Limb (tissue), 2 donors: Measurements from ENCODE around the gene CHRM2.
A peak's percentile ranks its signal among the peaks of the same experiment; 100 is the strongest.
"Not testable (repeated sequence)": the region's sequence is repeated elsewhere in the genome, so short reads cannot be mapped to it uniquely, and the experiment has no call there.

Source experiments
- DNase-seq, 2 donors: peaks; one replicate each; pipeline ENCODE4 v3.0.0-alpha.2; 2016; ENCODE audit errors: extremely low spot score in 2 of 2

Gene CHRM2

GRCh38 chr7:136868496-136869000, at the start of gene CHRM2:
CHRM2 (plus strand) TSS chr7:136868652; CDS start chr7:137014866, 146,214 bp downstream.
- peak in 1 of 2 donors; percentile 65 for DNase-seq

GRCh38 chr7:136831398-136831797, 37.1 kb upstream of the CHRM2 start:
- not testable (repeated sequence) for DNase-seq

DNA sequence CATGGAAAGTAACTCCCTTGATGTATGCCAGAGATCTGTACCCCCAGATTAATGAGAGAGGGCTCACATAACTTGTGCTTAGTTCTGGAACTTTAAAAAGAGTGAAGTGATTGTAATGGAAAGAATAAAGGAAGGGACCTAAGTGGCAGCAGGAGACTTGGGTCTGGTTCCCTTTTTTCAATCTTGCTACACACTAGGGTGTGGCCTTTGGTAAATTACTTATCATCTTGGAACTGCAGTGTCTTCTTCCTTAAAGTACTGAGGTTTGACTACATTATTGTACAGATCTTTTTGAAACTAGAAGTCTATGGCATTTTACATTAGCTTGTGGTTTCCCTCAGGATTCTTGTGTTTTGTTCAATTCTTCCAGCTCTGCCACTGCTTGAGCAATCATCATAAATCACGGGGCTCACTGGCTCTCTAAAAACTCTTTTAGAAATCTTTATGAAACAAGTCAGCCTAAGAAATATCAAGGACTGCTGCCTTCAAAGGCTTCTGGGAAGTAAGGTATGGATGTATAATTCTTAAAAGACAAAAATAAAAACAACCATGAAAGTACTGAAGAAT, 22.5 kb upstream of the CHRM2 start:
- no peak for DNase-seq

DNA sequence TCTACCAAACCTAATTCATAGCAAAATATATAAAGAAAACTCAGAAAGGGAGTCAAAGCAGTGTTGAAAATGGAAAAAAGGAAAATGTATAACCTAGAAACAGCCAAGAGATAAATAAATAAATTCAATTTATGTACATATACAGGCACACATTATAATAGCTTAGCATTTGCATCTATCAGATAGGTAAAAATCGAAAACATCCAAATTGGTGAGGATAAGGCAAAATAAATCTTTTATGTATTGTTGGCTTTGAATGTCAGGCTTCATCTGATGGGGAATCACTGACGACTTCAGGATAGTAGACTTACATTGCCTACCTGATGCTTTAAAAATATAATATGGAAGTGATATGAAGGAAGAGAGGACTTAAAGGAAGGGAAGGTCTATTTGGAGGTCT, 20.6 kb upstream of the CHRM2 start:
- DNase-seq, result no peak

- no peak for DNase-seq
Observed at GRCh38 chr7:136853654-136854053, 14.8 kb upstream of the CHRM2 start.

DNA sequence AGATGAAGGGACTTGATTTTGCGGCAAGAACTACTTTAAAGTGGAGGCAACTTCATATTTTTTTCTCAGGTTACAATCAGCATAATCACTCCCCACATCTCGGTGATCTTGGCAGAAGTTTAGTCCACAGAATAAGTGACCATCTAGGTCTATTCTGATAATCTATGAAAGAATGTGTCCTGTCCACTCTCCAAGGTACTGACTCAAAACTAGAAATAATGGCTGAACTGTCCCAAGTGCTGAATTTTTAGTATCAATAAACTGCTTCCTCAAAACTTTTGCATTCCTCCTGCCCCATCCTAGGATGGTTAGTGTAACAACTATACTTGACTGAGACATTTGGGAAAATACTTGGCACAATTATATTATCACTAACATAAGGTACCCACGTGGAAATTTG, 10.9 kb upstream of the CHRM2 start:
- DNase-seq, result peak in 1 of 2 donors; percentile 33

- DNase-seq, result no peak
Observed at GRCh38 chr7:136859803-136860202, 8.6 kb upstream of the CHRM2 start.

GRCh38 chr7:136865236-136865635, 3.2 kb upstream of the CHRM2 start:
- no peak for DNase-seq

DNA sequence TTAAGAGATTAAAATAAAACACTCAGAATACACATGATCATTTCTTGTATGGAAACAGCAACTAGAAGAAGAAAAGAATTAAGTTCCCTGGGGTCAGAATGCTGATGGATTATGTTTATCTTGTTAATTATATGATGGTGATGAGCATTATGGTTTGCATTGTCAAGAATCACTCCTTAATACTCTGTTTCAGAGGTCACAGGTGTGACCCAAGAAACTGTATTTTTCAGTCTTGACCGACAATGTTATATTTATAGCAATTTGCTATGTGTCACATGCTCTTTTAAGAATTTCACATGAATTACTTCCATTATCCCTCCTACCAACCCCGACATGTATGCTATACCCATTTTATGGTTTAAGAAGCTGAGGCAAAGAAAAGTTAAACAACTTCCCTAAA, 2.7 kb upstream of the CHRM2 start:
- no peak for DNase-seq

DNA sequence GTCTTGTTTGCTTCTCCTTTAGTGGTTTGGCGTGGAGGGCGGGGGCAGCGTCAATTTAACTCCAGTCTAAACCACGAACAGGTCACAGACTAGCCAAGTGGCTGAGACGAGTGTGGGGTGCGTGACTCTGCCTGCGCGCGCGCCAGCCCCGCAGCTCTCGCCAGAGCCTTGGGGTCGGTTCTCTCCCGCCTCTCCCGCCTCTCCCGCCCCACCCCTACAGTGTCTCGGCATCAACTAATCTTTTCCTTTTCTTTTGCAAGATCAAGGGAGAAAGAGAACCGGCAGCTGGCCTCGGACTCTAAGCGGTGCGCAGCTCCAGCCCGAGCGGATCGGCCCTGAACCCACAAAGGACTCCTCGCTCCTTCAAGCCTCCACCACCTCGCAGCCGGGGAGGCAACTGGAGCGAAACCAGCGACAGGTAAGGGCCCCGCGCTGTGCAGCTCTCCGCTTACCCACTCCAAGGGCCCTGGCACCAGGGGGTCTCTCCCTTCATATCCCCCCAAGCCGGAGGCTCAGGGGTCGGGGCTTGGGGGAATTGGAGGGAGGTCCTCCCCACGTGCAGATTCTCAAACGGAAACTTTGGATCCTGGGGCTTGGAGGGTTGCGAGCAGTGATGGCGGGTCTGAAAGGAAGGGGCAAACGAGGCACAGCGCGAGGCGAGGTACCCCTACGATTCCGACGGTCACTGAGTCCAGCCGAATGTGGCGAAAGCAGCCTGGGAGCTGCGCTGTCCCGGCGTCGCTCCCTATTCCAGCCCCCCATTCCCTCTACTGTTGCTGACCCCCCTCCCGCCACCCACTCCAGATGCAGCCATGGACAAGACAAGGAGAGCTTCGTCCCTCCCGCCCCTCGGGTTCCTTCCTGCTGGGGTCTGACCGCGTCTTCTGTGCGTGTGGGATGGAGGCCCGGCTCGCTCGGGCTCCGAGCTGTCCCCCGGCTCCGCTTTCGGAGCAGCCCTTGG, 829 bp downstream of the CHRM2 start:
- DNase-seq, result peak in 1 of 2 donors; percentile 52

- peak in 1 of 2 donors; percentile 45 for DNase-seq
Observed at GRCh38 chr7:136869991-136870865, 1.8 kb downstream of the CHRM2 start.

GRCh38 chr7:136870866-136871487, 2.5 kb downstream of the CHRM2 start:
- DNase-seq, result peak in 1 of 2 donors; percentile 49

DNA sequence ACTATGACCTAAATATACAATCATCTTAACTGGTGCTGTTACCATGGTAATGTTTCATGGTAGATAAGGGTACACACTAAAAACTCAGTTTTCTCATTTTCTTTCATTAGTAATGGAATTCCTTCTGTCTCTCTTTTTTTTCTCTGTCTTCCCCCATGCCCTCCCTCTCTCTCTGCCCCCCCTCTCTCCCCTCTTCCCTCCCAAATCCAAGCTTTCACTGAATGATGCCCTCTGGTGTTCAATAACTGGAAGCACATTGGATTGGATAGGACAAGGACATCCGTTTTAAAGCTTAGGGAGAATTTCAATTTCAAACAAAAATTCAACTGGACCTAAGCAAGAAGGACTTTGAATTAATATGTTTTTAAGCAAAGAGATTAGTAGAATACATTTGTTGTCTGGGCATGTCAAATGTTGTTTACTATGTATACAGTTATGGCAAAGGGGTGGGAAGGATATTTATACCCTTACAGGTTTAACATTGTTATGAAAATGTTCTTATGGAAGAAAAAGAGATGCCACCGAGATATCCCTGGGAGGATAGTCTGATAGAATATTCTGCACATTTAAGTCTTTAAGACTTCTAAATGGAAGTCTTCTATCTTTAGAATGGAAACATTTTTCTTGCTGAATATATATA, 6.1 kb downstream of the CHRM2 start:
- no peak for DNase-seq

- DNase-seq, result no peak
Observed at GRCh38 chr7:136877509-136877908, 9.1 kb downstream of the CHRM2 start.

DNA sequence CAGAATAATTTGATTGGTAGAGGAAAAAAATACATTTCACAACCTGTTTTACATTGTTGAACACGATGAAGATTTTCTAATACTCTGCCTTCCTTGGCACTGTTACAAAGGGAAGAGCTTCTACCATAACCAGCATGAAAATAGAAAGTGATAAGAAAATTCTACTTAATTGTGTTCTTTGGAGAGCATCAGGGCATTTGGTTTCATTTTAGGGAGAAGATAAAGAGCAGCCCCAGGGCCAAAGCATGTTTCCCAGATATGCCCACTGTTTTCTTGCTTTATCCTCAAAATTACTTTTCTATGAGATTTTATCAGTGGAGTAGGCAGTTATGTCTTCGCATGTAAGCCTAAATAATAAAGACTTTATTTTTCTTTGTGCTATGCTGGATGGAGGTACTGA, 9.5 kb downstream of the CHRM2 start:
- no peak for DNase-seq

- no peak for DNase-seq
Observed at GRCh38 chr7:136878878-136879277, 10.4 kb downstream of the CHRM2 start.

DNA sequence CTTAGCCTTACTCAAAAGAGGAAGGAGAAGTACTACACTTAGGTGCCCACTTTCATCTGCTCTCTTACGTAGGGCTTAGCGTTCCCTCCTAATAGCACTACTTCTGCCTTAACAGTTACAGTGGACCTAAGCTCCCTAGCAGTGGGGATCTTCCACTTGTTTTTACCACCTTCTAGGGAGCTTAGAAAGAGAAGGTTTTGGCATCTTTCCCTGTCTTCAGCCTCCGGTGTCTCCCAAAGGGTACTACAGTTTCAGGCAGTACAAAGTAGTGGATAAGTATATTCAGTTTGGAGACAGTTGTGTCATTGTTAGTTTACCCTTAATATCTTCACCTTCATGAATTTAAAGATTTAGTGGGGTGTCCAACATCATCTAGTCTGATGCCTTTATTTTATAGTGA, 14.6 kb downstream of the CHRM2 start:
- DNase-seq, result no peak

GRCh38 chr7:136884492-136884891, 16.0 kb downstream of the CHRM2 start:
- no peak for DNase-seq

- DNase-seq, result no peak
Observed at GRCh38 chr7:136887317-136887716, 18.9 kb downstream of the CHRM2 start.

DNA sequence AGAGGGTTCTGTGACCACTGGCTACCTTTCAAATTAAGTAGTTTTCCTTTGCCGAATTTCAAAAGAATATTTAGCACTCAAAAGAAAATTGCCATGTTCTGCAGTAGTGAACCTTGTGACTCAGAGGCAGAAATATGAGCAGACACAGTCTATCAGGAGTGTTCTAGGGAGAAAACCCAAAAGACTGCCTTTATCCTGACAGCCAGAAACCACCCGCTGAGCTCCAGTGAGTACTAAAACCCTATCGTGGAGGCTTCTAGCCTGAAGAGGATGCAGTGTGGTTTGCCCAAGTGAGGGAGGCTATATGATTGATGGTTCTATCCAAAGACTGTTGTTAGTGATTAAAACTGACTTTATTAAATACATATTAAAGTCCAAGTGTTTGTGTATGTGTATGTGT, 21.9 kb downstream of the CHRM2 start:
- DNase-seq, result no peak

GRCh38 chr7:136891850-136892249, 23.4 kb downstream of the CHRM2 start:
- DNase-seq, result no peak
